ENCODE results near the gene IRF8. TPM values are rescaled to one million over a fixed set of nuclear protein-coding genes. Genes with fewer than 3 reads are reported as not detected.
A peak's percentile ranks its signal among the peaks of the same experiment; 100 is the strongest.

The IRF8 gene
- total and polyA plus RNA-seq, 5 donors from 2014 or later: 0.78 to 4.4 (median 3.8) TPM

GRCh38 chr16:85963753-85964285, 64.9 kb downstream of the IRF8 start:
- H3K9me3 Mint-ChIP-seq: no peaks in the 10 kb centered on the region
- H3K4me1 Mint-ChIP-seq: peaks cover 0 to under 1% (median 0%) of the 10 kb centered on the region in 4 donors
- H3K27ac Mint-ChIP-seq: no peak overlapping the region
- no peaks in the 10 kb centered on the region for H3K36me3 Mint-ChIP-seq
- Histone ChIP-seq H3K27me3 (ENCODE audit: control insufficient read depth, insufficient read depth, low read length) (no peaks in the 10 kb centered on the region), H3K27ac (ENCODE audit: insufficient read depth, low read length, poor library complexity, severe bottlenecking) (no peak overlapping the region), H3K9me3 (ENCODE audit: control insufficient read depth in 2 of 2, low read length in 2 of 2) (no peaks in the 10 kb centered on the region), H3K4me1 (ENCODE audit: control insufficient read depth, insufficient read depth, low read length, poor library complexity, severe bottlenecking) (no peaks in the 10 kb centered on the region), H3K36me3 (ENCODE audit: control insufficient read depth, insufficient read depth, low read length) (no peaks in the 10 kb centered on the region), H3K4me3 (ENCODE audit: low read depth, low read length) (no peak overlapping the region)
- DNase-seq: no peak
- no peak overlapping the region for H3K4me3 Mint-ChIP-seq
- ATAC-seq (ENCODE audit: low read depth in 2 of 2): no peak
- H3K27me3 Mint-ChIP-seq: no peaks in the 10 kb centered on the region

- Mint-ChIP-seq H3K4me3 (no peak overlapping the region), H3K36me3 (no peaks in the 10 kb centered on the region), H3K27ac (peak overlapping the region in 1 of 3 donors; percentile 42), H3K4me1 (peaks cover 0 to 9% (median 0%) of the 10 kb centered on the region in 4 donors), H3K27me3 (no peaks in the 10 kb centered on the region), H3K9me3 (no peaks in the 10 kb centered on the region)
- ATAC-seq (ENCODE audit: low read depth in 2 of 2): no peak
- Histone ChIP-seq H3K4me1 (ENCODE audit: control insufficient read depth, insufficient read depth, low read length, poor library complexity, severe bottlenecking) (no peaks in the 10 kb centered on the region), H3K27me3 (ENCODE audit: control insufficient read depth, insufficient read depth, low read length) (no peaks in the 10 kb centered on the region), H3K27ac (ENCODE audit: insufficient read depth, low read length, poor library complexity, severe bottlenecking) (no peak overlapping the region), H3K4me3 (ENCODE audit: low read depth, low read length) (no peak overlapping the region), H3K9me3 (ENCODE audit: control insufficient read depth in 2 of 2, low read length in 2 of 2) (no peaks in the 10 kb centered on the region), H3K36me3 (ENCODE audit: control insufficient read depth, insufficient read depth, low read length) (no peaks in the 10 kb centered on the region)
- no peak for DNase-seq
Measured at GRCh38 chr16:85965125-85965524, 66.2 kb downstream of the IRF8 start.

- Mint-ChIP-seq H3K27me3 (no peaks in the 10 kb centered on the region), H3K36me3 (no peaks in the 10 kb centered on the region), H3K4me1 (peaks cover 0 to 13% (median 0%) of the 10 kb centered on the region in 4 donors), H3K27ac (no peak overlapping the region), H3K4me3 (no peak overlapping the region), H3K9me3 (no peaks in the 10 kb centered on the region)
- Histone ChIP-seq H3K9me3 (ENCODE audit: control insufficient read depth in 2 of 2, low read length in 2 of 2) (no peaks in the 10 kb centered on the region), H3K4me3 (ENCODE audit: low read depth, low read length) (no peak overlapping the region), H3K27me3 (ENCODE audit: control insufficient read depth, insufficient read depth, low read length) (no peaks in the 10 kb centered on the region), H3K4me1 (ENCODE audit: control insufficient read depth, insufficient read depth, low read length, poor library complexity, severe bottlenecking) (no peaks in the 10 kb centered on the region), H3K27ac (ENCODE audit: insufficient read depth, low read length, poor library complexity, severe bottlenecking) (no peak overlapping the region), H3K36me3 (ENCODE audit: control insufficient read depth, insufficient read depth, low read length) (no peaks in the 10 kb centered on the region)
- DNase-seq (no peak), ATAC-seq (ENCODE audit: low read depth in 2 of 2) (no peak)
Measured at GRCh38 chr16:85967111-85967510, 68.1 kb downstream of the IRF8 start.

- no peaks in the 10 kb centered on the region for H3K27me3 Mint-ChIP-seq
Measured at GRCh38 chr16:85968041-85968920, 69.3 kb downstream of the IRF8 start.

GRCh38 chr16:85969159-85969558, 70.2 kb downstream of the IRF8 start:
- H3K9me3 Mint-ChIP-seq: peaks cover 0 to 2% (median 0%) of the 10 kb centered on the region in 7 donors
- Histone ChIP-seq H3K36me3 (ENCODE audit: control insufficient read depth, insufficient read depth, low read length) (no peaks in the 10 kb centered on the region), H3K4me1 (ENCODE audit: control insufficient read depth, insufficient read depth, low read length, poor library complexity, severe bottlenecking) (no peaks in the 10 kb centered on the region), H3K27me3 (ENCODE audit: control insufficient read depth, insufficient read depth, low read length) (no peaks in the 10 kb centered on the region), H3K4me3 (ENCODE audit: low read depth, low read length) (no peak overlapping the region), H3K27ac (ENCODE audit: insufficient read depth, low read length, poor library complexity, severe bottlenecking) (no peak overlapping the region), H3K9me3 (ENCODE audit: control insufficient read depth in 2 of 2, low read length in 2 of 2) (peaks cover 0 to 1% of the 10 kb centered on the region in 2 experiments)
- no peak for ATAC-seq (ENCODE audit: low read depth in 2 of 2)
- no peaks in the 10 kb centered on the region for H3K27me3 Mint-ChIP-seq
- H3K36me3 Mint-ChIP-seq: no peaks in the 10 kb centered on the region
- DNase-seq: no peak
- peak overlapping the region in 2 of 3 donors; percentile 10 to 15 for H3K27ac Mint-ChIP-seq
- peaks cover 0 to 13% (median 0%) of the 10 kb centered on the region in 4 donors for H3K4me1 Mint-ChIP-seq
- no peak overlapping the region for H3K4me3 Mint-ChIP-seq

More at GRCh38 chr16:85968041-85968920, 69.3 kb downstream of the IRF8 start:
- no peak overlapping the region for H3K4me3 Mint-ChIP-seq
- no peak overlapping the region for H3K27ac ChIP-seq (ENCODE audit: insufficient read depth, low read length, poor library complexity, severe bottlenecking)
- no peaks in the 10 kb centered on the region for H3K36me3 ChIP-seq (ENCODE audit: control insufficient read depth, insufficient read depth, low read length)
- no peaks in the 10 kb centered on the region for H3K27me3 ChIP-seq (ENCODE audit: control insufficient read depth, insufficient read depth, low read length)
- no peaks in the 10 kb centered on the region for H3K4me1 ChIP-seq (ENCODE audit: control insufficient read depth, insufficient read depth, low read length, poor library complexity, severe bottlenecking)
- no peaks in the 10 kb centered on the region for H3K9me3 Mint-ChIP-seq
- DNase-seq (no peak), ATAC-seq (ENCODE audit: low read depth in 2 of 2) (no peak)
- no peak overlapping the region for H3K4me3 ChIP-seq (ENCODE audit: low read depth, low read length)
- no peaks in the 10 kb centered on the region for H3K9me3 ChIP-seq (ENCODE audit: control insufficient read depth in 2 of 2, low read length in 2 of 2)
- H3K4me1 Mint-ChIP-seq: peaks cover 0 to 13% (median 0%) of the 10 kb centered on the region in 4 donors
- H3K27ac Mint-ChIP-seq: peak overlapping the region in 1 of 3 donors; percentile 10
- H3K36me3 Mint-ChIP-seq: no peaks in the 10 kb centered on the region

GRCh38 chr16:85969591-85969990, 70.6 kb downstream of the IRF8 start:
- no peak for ATAC-seq (ENCODE audit: low read depth in 2 of 2)

GRCh38 chr16:85970016-85970733, 71.2 kb downstream of the IRF8 start:
- ATAC-seq (ENCODE audit: low read depth in 2 of 2): no peak
- Mint-ChIP-seq H3K9me3 (peaks cover 0 to 2% (median 0%) of the 10 kb centered on the region in 7 donors), H3K27me3 (no peaks in the 10 kb centered on the region), H3K36me3 (no peaks in the 10 kb centered on the region), H3K4me3 (no peak overlapping the region), H3K27ac (no peak overlapping the region), H3K4me1 (peaks cover 0 to 13% (median 0%) of the 10 kb centered on the region in 4 donors)
- Histone ChIP-seq H3K4me1 (ENCODE audit: control insufficient read depth, insufficient read depth, low read length, poor library complexity, severe bottlenecking) (no peaks in the 10 kb centered on the region), H3K36me3 (ENCODE audit: control insufficient read depth, insufficient read depth, low read length) (no peaks in the 10 kb centered on the region), H3K27ac (ENCODE audit: insufficient read depth, low read length, poor library complexity, severe bottlenecking) (no peak overlapping the region), H3K27me3 (ENCODE audit: control insufficient read depth, insufficient read depth, low read length) (no peaks in the 10 kb centered on the region), H3K4me3 (ENCODE audit: low read depth, low read length) (no peak overlapping the region), H3K9me3 (ENCODE audit: control insufficient read depth in 2 of 2, low read length in 2 of 2) (peaks cover 0 to 1% of the 10 kb centered on the region in 2 experiments)
- no peak for DNase-seq

More at GRCh38 chr16:85969591-85969990, 70.6 kb downstream of the IRF8 start:
- Histone ChIP-seq H3K4me3 (ENCODE audit: low read depth, low read length) (no peak overlapping the region), H3K4me1 (ENCODE audit: control insufficient read depth, insufficient read depth, low read length, poor library complexity, severe bottlenecking) (no peaks in the 10 kb centered on the region), H3K9me3 (ENCODE audit: control insufficient read depth in 2 of 2, low read length in 2 of 2) (peaks cover 0 to 1% of the 10 kb centered on the region in 2 experiments), H3K36me3 (ENCODE audit: control insufficient read depth, insufficient read depth, low read length) (no peaks in the 10 kb centered on the region), H3K27me3 (ENCODE audit: control insufficient read depth, insufficient read depth, low read length) (no peaks in the 10 kb centered on the region), H3K27ac (ENCODE audit: insufficient read depth, low read length, poor library complexity, severe bottlenecking) (no peak overlapping the region)
- Mint-ChIP-seq H3K27me3 (no peaks in the 10 kb centered on the region), H3K27ac (peak overlapping the region in 2 of 3 donors; percentile 6 to 10), H3K4me3 (no peak overlapping the region), H3K4me1 (peaks cover 0 to 13% (median 0%) of the 10 kb centered on the region in 4 donors), H3K9me3 (peaks cover 0 to 2% (median 0%) of the 10 kb centered on the region in 7 donors), H3K36me3 (no peaks in the 10 kb centered on the region)
- DNase-seq: no peak

Data from CD4-positive, CD25-positive, alpha-beta regulatory T cell (primary cell).